OCI-LY3 (cell line): ENCODE results near the gene CRIM1.

Source experiments
- H2AFZ ChIP-seq: fragments of 200-600, 300-600 bp; shearing (Covaris generic); 2 replicates; pipeline ENCODE4 v1.6.0; 2014; ENCODE audit warnings: antibody characterized with exemption, low read depth, low read length
- H3K27ac ChIP-seq: fragments of 200-600, 300-600 bp; sonication (generic); 2 replicates; pipeline ENCODE4 v1.5.1; 2014; ENCODE audit warnings: mild to moderate bottlenecking, low read length, moderate library complexity, mixed read lengths
- H3K27me3 ChIP-seq: fragments of 200-600, 300-600 bp; sonication (generic); 2 replicates; pipeline ENCODE4 v1.6.1; 2014; ENCODE audit warnings: low read depth, low read length, mixed read lengths
- H3K36me3 ChIP-seq: fragments of 200-600, 300-600 bp; sonication (generic); replicated peaks from 2 replicates; pipeline ENCODE3; 2014; ENCODE audit warnings: low read depth, low read length, mixed read lengths
- H3K4me1 ChIP-seq: fragments of 300-600, 200-600 bp; sonication (generic); 2 replicates; pipeline ENCODE4 v1.6.1; 2014; ENCODE audit warnings: low read length, mixed read lengths
- H3K4me2 ChIP-seq: fragments of 200-600, 300-600 bp; sonication (generic); 2 replicates; pipeline ENCODE4 v1.6.1; 2014; ENCODE audit warnings: low read length, mixed read lengths
- H3K4me3 ChIP-seq: fragments of 300-600, 200-600 bp; sonication (generic); 2 replicates; pipeline ENCODE4 v1.5.1; 2014; ENCODE audit warnings: antibody characterized with exemption, mild to moderate bottlenecking, low read length, moderate library complexity
- H3K79me2 ChIP-seq: fragments of 300-600, 200-600 bp; shearing (Covaris generic); 2 replicates; pipeline ENCODE4 v1.6.1; 2014; ENCODE audit warnings: mild to moderate bottlenecking, low read length, mixed read lengths
- H3K9ac ChIP-seq: fragments of 300-600, 200-600 bp; shearing (Covaris generic); 2 replicates; pipeline ENCODE4 v1.6.0; 2014; ENCODE audit warnings: mild to moderate bottlenecking, low read length, moderate library complexity
- H3K9me3 ChIP-seq: fragments of 200-600, 300-600 bp; shearing (Covaris generic); 2 replicates; pipeline ENCODE4 v1.6.1; 2014; ENCODE audit warnings: low read length, mixed read lengths; ENCODE audit not compliant: insufficient read depth
- H4K20me1 ChIP-seq: fragments of 200-600, 300-600 bp; sonication (generic); 2 replicates; pipeline ENCODE4 v1.6.1; 2016; ENCODE audit warnings: low read length, mixed read lengths; ENCODE audit not compliant: insufficient read depth
- EZH2phosphoT487 ChIP-seq: fragments of 200-600 bp; shearing (Covaris generic); IDR thresholded peaks from 2 replicates; pipeline ENCODE4 v1.6.1; 2018; ENCODE audit warnings: antibody characterized with exemption, mixed run types, low read depth
- TF ChIP-seq, protein P1 (sequence below): fragments of 200-600, 300-600 bp; sonication (generic); IDR thresholded peaks from 2 replicates; pipeline ENCODE4 v1.5.1; 2014; ENCODE audit warnings: antibody characterized with exemption, low read length, low read depth

The CRIM1 gene

GRCh38 chr2:36413218-36413617, 57.6 kb downstream of the CRIM1 start:
- H3K9ac ChIP-seq: no peak overlapping the region
- no peaks in the 10 kb centered on the region for H3K79me2 ChIP-seq
- no peaks in the 10 kb centered on the region for H3K36me3 ChIP-seq
- peaks cover 9% of the 10 kb centered on the region; the same call in 1 of the 2 replicates for H3K27me3 ChIP-seq
- no peaks in the 10 kb centered on the region for H3K9me3 ChIP-seq
- H3K4me2 ChIP-seq: no peak overlapping the region
- no peaks in the 10 kb centered on the region for H3K4me1 ChIP-seq
- H3K27ac ChIP-seq: no peak overlapping the region
- TF ChIP-seq, protein P1, sequence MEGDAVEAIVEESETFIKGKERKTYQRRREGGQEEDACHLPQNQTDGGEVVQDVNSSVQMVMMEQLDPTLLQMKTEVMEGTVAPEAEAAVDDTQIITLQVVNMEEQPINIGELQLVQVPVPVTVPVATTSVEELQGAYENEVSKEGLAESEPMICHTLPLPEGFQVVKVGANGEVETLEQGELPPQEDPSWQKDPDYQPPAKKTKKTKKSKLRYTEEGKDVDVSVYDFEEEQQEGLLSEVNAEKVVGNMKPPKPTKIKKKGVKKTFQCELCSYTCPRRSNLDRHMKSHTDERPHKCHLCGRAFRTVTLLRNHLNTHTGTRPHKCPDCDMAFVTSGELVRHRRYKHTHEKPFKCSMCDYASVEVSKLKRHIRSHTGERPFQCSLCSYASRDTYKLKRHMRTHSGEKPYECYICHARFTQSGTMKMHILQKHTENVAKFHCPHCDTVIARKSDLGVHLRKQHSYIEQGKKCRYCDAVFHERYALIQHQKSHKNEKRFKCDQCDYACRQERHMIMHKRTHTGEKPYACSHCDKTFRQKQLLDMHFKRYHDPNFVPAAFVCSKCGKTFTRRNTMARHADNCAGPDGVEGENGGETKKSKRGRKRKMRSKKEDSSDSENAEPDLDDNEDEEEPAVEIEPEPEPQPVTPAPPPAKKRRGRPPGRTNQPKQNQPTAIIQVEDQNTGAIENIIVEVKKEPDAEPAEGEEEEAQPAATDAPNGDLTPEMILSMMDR: no peak
- no peak for TF ChIP-seq EZH2phosphoT487
- H3K4me3 ChIP-seq: no peak overlapping the region
- H2AFZ ChIP-seq: no peak overlapping the region
- no peaks in the 10 kb centered on the region for H4K20me1 ChIP-seq

- Histone ChIP-seq H3K79me2 (no peaks in the 10 kb centered on the region), H4K20me1 (no peaks in the 10 kb centered on the region), H2AFZ (no peak overlapping the region), H3K9ac (no peak overlapping the region), H3K4me1 (no peaks in the 10 kb centered on the region), H3K36me3 (no peaks in the 10 kb centered on the region), H3K9me3 (no peaks in the 10 kb centered on the region), H3K27me3 (peaks cover 8% of the 10 kb centered on the region; the same call in 1 of the 2 replicates), H3K27ac (no peak overlapping the region), H3K4me2 (no peak overlapping the region), H3K4me3 (no peak overlapping the region)
- TF ChIP-seq, protein P1: no peak
- no peak for TF ChIP-seq EZH2phosphoT487
Measured at GRCh38 chr2:36414307-36414706, 58.7 kb downstream of the CRIM1 start.

GRCh38 chr2:36415381-36416022, 59.9 kb downstream of the CRIM1 start:
- no peaks in the 10 kb centered on the region for H3K79me2 ChIP-seq

DNA sequence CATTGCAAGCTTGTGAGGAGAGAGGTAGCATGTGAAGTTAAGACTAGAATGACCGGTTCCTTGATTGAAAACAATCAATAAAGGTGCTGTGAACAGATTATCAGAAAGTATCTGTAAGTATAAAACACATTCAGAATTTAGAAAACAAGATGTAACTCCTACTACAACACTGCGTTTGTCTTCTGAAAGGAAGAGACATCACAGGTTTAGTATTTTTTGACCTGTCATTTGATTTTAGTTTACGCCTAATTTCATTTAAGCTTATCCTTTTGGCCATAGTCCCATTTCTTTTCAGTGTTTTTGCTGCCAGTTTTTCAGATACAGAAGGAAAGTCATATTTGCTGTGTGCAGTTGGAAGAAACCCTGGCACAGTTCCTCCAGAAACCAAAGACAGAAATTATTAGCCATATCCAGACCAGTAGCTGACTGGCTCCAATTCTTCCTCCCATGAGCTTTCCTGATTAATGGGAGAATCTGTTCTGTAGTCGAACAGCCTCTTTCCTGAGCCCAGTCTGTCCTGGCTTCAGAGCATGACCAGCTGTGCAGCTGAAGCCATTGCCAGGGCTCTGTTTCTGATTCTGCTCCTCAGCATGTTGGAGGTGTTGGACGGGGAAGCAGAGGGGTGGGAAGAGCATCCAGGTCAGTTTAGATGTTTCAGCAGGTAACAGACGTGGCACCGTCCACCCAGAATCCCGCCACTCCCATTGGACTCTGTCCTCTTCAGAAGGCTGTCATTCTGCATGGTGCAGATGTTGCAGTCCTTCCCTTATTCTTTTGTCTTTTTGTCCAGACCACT, 61.0 kb downstream of the CRIM1 start:
- Histone ChIP-seq H3K4me1 (no peaks in the 10 kb centered on the region), H4K20me1 (no peaks in the 10 kb centered on the region), H3K36me3 (no peaks in the 10 kb centered on the region), H3K4me2 (no peak overlapping the region), H2AFZ (no peak overlapping the region), H3K9ac (no peak overlapping the region), H3K9me3 (no peaks in the 10 kb centered on the region), H3K79me2 (no peaks in the 10 kb centered on the region), H3K27me3 (no peaks in the 10 kb centered on the region; the same call in 1 of the 2 replicates), H3K4me3 (no peak overlapping the region), H3K27ac (no peak overlapping the region)
- TF ChIP-seq, protein P1: no peak
- no peak for TF ChIP-seq EZH2phosphoT487

More at GRCh38 chr2:36415381-36416022, 59.9 kb downstream of the CRIM1 start:
- no peak overlapping the region for H3K4me3 ChIP-seq
- H3K36me3 ChIP-seq: no peaks in the 10 kb centered on the region
- no peak overlapping the region for H2AFZ ChIP-seq
- H3K4me1 ChIP-seq: no peaks in the 10 kb centered on the region
- no peaks in the 10 kb centered on the region; the same call in 1 of the 2 replicates for H3K27me3 ChIP-seq
- no peaks in the 10 kb centered on the region for H3K9me3 ChIP-seq
- H3K27ac ChIP-seq: no peak overlapping the region
- H4K20me1 ChIP-seq: no peaks in the 10 kb centered on the region
- H3K4me2 ChIP-seq: no peak overlapping the region
- no peak overlapping the region for H3K9ac ChIP-seq
- TF ChIP-seq EZH2phosphoT487: no peak
- TF ChIP-seq, protein P1: no peak
